Stimulated activated CD4-positive, alpha-beta T cell treated with anti-CD3 and anti-CD28 coated beads, Interleukin-15, amount 100 ng/mL, for 1 hour (primary cell): Measurements from ENCODE around the gene TMEM40.
"Not testable (repeated sequence)": the region's sequence is repeated elsewhere in the genome, so short reads cannot be mapped to it uniquely, and the experiment has no call there.

Source experiments
- DNase-seq, 2 donors: peaks; one replicate each; pipeline ENCODE4 v3.0.0-alpha.2; 2020; ENCODE audit warnings: low read depth in 1 of 2, low spot score in 1 of 2

Gene TMEM40

DNA sequence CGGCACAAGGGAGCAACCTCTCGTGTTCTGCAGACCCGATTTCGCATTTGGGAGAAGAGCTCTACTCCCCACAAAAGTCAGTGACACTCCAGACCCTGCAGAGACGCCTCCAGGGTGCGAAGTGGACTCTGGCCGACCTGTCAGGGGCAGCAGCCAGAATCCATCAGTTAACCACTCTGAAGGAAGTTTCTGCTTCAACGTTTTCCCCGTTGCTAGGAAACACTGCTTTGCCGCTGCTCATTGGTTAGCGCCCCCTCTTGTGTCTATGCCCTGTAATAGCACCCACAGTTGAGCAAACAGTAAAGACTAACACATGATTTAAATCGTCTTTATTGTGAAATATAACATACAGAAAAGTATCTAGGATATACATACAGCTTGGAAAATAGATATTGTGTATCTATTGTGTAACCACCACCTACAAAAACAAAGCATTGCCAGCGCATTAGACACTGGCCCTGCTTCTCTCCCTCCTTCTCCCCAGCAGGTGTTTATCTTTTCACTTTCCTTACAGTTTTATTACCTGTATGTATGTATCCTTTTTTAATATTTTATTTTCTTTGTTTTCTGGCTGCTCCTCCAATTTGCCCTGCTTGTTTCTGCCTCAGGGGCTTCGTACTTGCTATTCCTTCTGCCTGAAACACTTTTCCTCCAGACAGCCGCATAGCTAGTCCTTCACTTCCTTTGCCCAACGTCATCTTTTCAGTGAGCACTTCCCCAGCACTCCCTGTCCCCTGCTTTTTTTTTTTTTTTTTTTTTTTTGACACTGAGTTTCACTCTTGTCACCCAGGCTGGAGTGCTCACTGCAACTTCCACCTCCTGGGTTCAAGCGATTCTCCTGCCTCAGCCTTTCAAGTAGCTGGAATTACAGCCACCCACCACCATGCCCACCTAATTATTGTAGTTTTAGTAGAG, 38.8 kb downstream of the TMEM40 start:
- peak; percentile 21 to 40 for DNase-seq

DNA sequence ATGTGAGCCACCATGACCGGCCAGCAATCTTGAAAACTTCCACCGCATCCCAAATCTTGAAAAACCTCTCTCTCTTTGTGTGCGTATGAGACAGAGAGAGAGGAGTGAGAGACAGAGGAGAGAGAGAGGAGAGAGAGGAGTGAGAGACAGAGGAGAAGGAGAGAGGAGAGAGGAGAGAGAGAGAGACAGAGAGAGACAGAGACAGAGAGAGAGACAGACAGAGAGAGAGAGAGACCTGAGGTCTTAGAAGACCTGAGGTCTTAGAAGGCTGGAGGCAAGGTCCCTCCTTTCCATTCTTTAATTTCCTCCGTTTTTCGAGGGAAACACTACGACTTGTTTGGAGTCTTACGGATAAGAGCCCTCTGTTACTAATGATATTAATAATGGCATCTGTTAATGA, 39.5 kb downstream of the TMEM40 start:
- no peak for DNase-seq

DNA sequence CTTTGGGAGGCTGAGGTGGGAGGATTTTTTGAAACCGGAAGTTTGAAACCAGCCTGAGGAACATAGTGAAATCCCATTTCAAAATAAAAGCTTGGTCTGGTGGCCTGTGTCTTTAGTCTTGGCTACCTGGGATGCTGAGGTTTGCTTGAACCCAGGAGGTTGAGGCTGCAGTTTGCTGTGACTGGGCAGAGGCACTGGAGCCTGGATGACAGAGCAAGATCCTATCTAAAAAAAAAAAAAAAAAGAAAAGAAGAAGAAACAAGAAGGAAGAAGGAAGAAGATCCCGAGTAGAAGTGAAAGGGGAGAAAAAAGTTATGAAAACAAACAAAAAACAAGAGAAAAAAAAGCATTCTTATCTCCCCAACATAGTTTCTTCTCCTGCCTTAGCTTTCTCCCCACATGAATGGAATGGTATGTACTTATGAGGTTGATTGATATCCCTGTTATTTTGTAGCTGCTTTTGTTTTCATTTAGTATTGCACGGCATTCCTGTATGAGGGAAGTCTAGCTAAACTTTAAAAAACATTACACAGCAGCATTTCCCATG, 42.4 kb downstream of the TMEM40 start:
- no peak for DNase-seq

DNA sequence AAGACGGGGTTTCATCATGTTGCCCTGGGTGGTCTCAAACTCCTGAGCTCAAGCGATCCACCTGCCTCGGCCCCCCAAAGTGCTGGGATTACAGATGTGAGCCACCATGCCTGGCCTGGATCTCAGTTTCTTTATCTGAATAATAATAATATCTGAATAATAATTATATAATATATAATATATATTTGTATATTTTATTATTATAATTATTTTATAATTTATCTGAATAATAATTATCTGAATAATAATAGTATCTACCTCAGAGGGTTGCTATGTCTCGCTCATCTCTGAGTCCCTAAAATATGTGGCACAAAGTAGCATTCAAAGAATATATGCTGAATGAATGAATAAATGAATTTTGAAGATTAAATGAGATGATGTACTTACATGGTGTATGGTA, 44.8 kb downstream of the TMEM40 start:
- DNase-seq, result no peak

DNA sequence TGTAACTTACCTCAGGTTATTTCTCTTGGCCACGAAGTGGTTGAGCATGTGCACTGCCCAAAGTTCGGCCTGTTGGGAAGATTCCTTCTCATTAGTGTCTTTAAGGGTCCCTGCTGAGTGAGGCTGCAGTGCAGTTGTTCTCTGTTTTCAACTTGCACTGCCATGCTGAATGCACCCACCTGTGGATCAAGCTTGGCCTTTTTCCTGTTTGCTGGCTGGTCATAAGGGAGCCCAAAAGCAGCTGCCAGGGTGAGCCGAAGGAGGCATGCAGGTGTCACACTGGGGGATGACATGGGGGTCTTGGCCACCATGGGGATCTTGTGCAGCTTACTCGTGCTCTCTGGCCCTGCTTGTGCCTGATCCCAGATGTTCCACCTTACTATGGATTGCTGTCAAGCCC, 49.0 kb downstream of the TMEM40 start:
- no peak for DNase-seq

DNA sequence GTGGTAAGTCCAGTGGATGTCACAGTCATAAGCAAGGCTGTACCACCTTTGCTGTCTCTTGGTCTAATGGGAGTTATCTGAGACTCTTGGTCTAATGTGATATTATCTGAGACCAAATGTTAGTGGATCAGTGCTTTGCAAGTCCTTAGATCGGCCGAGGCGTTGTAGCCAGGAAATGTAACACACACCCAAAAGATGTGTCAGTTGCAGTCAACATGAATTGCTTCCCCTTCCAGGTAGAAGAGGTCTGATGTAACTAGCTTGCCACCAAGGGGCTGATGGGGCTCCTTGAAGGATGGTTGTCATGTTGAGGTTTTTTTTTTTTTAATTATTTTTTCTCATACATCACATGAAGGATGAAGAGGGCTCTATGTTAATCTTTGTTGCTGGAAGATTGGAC, 49.7 kb downstream of the TMEM40 start:
- DNase-seq, result no peak

DNA sequence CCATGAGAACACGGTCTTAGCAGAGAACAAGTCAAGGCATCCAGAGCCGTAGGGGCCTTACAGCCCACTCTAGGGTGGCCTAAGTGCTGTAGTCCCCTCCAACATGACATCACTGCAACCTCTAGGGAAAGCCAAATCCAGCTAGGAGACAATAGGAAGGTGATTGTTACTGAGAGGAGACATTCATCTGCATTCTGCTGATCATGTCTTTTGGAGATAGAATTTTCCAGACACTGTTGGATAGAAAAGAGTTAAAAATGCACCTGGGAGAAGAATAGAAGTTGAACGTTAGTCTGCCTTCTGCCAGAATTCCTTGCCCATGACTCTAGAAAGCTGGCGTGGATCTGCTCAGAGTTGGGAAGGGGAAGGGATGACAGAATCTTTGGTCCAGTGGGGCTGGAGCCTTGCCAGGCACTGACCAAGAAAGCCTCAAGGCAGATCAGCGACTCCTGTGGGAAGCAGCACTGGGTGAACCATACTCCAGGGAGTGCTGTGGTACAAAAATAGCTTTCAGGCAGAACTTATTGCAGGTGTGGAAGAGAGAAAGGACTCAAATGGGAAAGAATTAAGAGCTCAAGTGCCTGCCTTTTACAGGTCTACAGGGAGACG, 50.4 kb downstream of the TMEM40 start:
- no peak for DNase-seq

DNA sequence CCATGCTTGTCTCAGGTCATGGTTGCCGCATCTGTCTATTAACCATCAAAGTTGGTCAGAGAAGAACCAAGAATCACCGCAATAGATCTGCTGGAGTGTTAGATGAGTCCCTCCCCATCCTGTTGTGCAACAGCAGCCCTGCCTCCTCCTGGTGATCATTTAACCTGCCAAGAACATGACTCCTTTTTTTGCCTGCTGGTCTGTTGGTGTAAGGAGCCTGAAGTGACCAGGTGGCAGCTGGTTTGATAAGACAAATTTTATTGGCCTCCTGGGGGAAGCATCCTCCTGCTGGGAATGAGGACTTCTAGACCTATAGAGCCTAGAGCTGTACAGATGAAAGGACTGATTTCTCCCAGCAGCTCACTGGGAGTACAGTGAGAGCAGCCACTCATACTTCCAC, 51.6 kb downstream of the TMEM40 start:
- DNase-seq, result no peak

DNA sequence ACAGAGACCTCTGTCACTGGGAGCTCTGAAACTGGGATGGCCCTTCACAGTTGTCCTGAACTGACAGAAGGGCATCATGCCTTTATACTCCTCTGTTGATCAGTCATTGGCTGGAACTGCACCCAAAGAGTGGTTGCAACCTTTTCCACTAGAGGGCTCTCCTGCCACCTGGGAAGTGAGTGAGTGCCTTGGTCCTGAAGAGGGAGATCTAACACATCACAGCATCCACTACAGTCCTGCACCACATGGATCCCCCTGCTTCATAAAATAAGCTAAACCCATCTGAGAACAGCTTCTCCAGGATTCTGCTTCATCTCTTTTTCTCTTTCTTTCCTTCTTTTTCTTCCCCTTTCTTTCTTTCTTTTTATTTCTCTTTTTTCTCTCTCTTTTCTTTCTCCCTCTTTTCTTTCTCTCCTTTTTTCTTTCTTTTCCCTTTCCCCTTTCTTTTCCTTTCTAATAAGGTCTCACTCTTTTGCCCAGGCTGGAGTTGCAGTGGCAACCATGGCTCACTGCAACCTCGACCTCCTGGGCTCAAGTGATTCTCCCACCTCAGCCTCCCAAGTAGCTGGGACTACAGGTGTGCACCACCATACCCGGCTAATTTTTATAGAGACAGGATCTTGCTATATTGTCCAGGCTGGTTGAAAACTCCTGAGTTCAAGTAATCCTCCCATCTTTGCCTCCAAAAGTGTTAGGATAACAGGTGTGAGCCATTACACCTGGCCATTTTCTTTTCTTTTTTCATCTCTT, 52.4 kb downstream of the TMEM40 start:
- DNase-seq, result peak; percentile 5 to 17

DNA sequence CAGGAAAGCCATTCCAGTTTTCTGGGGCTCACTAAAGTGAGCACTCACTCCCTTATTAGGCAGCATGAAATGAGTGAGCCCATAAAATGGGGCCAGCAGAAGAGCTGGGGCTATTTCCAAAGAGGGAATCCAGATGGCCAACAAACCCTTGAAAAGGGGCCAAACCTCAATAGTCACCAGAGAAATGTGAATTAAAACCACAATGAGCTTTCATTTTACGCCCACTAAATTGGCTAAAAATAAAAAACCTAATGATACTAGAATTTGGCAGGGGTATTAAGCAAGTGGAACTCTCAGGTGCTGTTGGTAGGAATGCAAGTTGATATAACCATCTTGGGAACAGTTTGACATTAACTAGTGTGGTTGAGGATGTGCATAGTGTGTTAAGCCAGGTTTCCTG, 53.1 kb downstream of the TMEM40 start:
- DNase-seq, result no peak

DNA sequence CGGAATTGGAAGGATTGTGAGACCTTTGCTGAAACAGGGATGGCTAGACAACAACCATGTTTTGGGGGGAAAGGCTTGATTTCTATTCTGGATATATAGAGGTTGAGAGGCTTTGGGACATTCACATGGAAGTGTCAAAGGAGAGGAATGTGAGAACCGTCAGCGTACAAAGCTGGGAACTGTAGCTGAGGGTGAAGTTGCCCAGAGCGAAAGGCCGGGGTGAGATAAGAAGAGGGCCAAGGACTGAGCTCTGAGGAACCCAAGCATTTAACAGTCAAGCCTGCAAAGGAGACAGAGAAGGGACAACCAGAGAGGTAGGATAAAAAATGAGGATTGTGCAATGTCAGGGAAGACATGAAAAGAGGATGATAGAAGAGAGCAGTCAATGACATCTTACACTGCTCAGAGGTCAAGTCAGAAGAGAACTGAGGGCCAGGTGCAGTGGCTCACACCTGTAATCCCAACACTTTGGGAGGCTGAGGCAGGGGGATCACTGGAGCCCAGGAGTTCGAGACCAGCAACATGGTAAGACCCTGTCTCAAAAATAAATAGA, 53.6 kb downstream of the TMEM40 start:
- DNase-seq, result no peak

DNA sequence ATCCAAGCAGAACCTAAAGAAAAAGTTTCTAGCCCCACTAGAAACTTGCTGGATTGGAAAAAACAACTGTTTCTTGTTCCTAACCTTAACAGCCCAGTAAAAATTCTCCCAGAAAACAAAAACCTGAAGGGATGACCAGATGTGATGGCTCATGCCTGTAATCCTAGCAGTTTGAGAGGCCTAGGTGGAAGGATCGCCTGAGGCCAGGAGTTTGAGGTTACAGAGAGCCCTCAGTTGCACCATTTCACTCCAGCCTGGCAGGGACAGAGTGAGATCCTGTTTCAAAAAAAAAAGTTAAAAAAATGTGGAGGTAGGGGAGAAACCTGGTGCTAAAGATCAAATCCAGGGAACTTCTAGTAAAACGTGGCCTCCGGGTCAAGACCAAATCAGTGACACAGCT, 56.6 kb downstream of the TMEM40 start:
- no peak for DNase-seq

DNA sequence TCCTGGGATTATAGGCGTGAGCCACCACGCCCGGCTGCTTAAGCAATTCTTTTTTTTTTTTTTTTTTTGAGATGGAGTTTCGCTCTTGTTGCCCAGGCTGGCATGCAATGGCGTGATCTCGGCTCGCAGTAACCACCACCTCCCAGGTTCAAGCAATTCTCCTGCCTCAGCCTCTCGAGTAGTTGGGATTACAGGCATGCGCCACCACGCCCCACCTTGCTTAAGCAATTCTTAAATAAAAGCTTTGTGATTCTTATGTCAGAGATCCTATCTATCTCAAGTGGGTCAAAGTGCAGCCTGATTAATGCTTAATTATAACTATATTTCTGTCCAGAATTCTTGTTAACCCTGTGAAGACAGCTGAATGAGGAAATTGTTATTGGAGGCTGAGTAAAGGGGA, 57.5 kb downstream of the TMEM40 start:
- DNase-seq, result not testable (repeated sequence)

DNA sequence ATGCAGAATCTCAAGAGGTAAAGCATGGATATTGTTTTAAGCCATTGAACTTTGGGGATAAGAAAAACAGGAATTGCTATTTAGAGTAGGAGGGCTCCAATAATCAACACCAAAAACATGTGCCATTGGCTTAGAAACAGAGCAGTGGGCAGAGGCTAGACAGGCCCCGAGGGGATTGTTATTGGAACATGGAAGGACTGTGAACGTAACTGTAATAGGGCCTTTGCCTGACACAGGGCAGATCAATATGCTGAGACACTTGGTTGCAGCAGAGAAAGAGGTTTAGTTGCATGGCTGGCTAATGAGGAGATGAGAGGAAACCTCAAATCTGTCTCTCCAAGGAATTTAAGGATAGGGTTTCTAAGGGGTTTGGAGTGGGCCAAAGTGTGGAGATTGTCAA, 58.3 kb downstream of the TMEM40 start:
- no peak for DNase-seq

DNA sequence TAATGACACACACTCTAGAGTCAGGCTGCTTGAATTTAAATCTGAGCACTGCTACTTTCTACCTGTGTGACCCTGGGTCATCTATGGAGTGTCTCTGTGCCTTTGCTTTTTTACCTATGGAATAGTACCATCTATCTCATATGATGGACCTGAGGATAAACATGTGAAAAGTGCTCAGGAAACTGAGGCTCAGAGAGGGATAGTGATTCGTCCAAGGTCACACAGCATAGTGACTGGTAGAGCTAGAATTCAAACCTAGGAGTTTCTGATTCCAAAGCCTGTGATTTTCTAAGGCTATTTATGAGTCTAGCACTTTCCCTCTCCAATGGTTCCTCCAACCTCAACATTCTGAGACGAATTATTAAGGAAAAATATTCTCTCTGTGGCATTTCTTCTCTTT, 63.1 kb downstream of the TMEM40 start:
- DNase-seq, result no peak

DNA sequence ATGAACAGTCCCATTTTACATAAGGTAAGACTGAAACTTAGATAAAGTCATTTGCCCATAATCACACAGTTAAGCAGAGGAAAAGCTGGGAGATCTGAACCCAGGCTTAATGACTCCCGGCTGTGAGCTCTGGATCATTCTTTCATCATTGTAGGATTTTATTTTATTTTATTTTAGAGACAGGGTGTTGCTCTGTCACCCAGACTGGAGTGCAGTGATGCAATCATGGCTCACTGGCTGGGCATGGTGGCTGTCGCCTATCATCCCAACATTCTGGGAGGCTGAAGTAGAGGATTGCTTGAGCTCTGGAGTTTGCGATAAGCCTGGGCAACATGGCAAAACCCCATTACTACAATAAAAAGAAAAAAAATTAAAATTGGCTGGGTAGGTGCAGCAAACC, 63.9 kb downstream of the TMEM40 start:
- DNase-seq, result no peak

DNA sequence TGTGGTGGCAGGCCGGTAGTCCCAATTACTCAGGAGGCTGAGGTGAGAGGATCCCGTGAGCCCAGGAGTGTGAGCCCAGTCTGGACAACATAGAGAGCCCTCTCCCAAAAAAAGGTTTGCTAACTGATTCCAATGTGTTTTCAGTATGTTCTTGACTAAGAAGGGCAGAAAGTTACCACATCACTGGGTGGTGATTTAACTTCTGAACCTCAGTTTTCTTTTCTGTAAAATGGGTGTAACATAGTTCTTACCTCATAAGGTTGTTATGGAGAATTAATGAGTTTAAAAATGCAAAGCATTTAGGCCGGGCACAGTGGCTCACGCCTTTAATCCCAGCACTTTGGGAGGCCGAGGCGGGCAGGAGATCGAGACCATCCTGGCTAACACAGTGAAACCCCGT, 66.6 kb downstream of the TMEM40 start:
- DNase-seq, result no peak

DNA sequence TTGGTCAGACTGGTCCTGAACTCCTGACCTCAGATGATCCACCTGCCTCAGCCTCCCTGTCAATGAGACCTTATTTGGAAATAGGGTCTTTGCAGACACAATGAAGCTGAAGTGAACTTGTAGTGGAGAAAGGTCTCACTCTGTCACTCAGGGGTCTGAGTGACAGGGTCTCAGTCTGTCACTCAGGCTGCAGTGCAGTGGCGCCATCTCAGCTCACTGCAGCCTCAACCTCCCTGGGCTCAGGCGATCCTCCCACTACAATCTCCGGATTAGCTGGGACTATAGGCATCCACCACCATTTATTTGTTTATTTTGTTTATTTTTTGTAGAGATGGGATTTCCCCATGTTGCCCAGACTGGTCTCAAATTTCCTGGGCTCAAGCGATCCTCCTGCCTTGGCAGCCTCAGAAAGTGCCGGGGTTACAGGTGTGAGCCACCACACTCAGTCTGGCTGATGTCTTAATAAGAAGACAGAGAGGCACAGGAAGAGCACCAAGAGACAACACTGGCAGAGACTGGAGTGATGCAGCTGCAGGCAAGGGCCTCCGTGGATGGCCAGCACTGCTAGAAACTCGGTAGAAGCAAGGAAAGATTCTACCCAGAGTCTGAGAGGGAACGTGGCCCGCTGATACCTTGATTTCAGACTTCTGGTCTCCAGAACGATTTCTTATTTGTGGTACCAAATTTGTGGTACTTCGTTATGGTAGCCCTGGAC, 68.9 kb downstream of the TMEM40 start:
- DNase-seq, result no peak

DNA sequence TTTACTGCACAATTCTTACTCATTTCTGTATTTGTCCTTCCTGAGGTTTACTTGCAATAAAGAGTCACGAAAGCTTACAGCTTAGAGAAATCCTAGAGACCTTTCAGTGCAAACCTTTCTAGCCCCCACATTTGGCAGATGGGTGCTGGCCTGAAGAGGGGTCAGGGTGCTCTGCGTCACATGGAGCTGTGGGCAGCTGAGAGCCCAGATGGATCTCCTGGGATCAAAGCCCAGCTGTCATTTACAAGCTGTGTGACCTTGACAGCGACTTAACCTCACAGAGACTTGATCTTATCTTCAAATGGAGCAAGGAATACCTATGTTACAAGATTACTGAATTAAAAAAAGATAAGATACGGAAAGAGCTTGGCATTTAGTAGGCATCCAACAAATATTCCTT, 71.1 kb downstream of the TMEM40 start:
- DNase-seq, result no peak

DNA sequence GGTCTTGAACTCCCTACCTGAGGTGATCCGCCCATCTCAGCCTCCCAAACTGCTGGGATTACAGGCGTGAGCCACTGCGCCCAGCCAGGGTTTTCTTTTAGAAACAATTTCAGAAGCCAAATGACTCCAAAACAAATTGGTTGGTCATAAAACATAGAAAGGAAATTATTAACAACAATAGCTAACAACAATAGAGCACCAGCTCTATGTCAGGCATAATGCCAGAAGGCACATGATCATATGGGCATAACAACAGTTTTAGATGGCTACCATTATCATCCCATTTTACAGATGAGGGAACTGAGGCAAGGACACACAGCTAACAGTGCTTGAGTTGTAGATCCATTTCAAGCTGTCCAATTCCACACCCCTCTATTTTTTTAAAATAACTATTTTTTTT, 73.0 kb downstream of the TMEM40 start:
- DNase-seq, result no peak
